IMR-90 (cell line): Measurements from ENCODE around the gene MAGEB6B. TPM values are rescaled to one million over a fixed set of nuclear protein-coding genes. Genes with fewer than 3 reads are reported as not detected.

Experiments
- polyA plus RNA-seq, 3 experiments: library from polyadenylated mRNA; depleted of rRNA; stranded (reverse); fragments of >200 nt; gene quantifications; 2 replicates each; pipeline ENCODE4 v1.2.3, GENCODE V29; 2012; ENCODE audit warnings: low replicate concordance in 1 of 3
- total RNA-seq: library from RNA; depleted of rRNA; stranded (reverse); fragments of >200 nt; gene quantifications from 2 replicates; pipeline ENCODE4 v1.2.3, GENCODE V29; 2012; rRNA removed

Gene MAGEB6B
- total and polyA plus RNA-seq, 2 of the 4 experiments (the other 2 are of a cell fraction): not detected

Other genes starting within 250 kb of the MAGEB6B start
- not detected in 2 replicates for gene MAGEB18, start 22.3 kb upstream of the MAGEB6B start, total RNA-seq
- not detected in 2 replicates for gene MAGEB18, start 22.3 kb upstream of the MAGEB6B start, polyA plus RNA-seq (2012; rRNA removed)
- not detected in 2 replicates for gene MAGEB6, start 31.8 kb downstream of the MAGEB6B start, total RNA-seq
- not detected in 2 replicates for gene MAGEB6, start 31.8 kb downstream of the MAGEB6B start, polyA plus RNA-seq (2012; rRNA removed)
- gene MAGEB5, start 55.6 kb downstream of the MAGEB6B start, total RNA-seq: not detected in 2 replicates
- gene MAGEB5, start 55.6 kb downstream of the MAGEB6B start, polyA plus RNA-seq (2012; rRNA removed): not detected in 2 replicates